HG03521 (cell line): Measurements from ENCODE around the gene RAET1G.
"Not testable (repeated sequence)": the region's sequence is repeated elsewhere in the genome, so short reads cannot be mapped to it uniquely, and the experiment has no call there.

Source experiments
- ATAC-seq: cut with Tn5 transposase; IDR thresholded peaks from one replicate; pipeline ENCODE4 v1.9.1; 2021; ENCODE audit warnings: mild to moderate bottlenecking, moderate library complexity; ENCODE audit not compliant: unreplicated experiment

Gene RAET1G

DNA sequence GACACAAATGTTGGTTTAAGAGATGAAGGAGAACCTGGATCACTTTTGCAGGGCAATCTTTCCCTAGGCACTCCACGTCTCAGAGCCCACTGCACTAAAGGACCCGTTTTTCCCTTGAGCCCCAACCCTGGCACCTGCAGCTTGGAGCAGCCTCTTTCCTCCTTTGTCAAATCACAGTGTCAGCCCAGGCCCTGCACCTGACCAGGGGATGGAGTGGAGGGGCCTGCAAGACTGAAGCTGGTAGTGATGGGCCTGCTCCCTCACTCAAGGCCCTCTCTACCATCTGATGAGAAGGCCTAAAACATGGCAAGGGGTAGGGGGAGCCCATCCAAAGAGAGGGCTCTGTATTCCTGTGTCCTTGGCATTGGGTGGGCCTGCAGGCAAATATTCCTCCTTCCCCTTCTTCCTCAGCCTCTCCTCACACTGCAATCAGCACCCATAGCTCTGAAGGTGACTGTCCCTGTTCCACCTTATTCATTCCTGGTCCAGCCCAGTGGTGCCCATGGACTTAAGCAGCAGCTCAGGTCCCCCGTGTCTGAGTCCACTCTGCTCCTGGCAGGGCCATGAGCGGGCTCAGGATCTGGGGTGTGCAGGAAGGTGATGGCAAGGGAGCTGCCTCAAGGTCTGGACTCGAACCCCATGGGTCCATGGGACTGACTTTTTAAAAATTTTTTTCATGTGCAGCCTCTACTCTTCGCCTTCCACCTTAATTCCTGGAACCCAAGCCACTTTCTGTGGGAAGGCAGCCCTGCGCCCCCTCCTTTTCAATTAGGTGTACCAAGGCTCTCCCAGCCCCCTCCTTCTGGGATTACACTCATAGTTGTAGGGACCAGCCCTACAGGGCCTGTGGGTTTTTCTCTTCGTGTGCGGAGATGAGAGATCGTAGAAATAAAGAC is 6.7 kb downstream of the RAET1G start:
- no peak for ATAC-seq

DNA sequence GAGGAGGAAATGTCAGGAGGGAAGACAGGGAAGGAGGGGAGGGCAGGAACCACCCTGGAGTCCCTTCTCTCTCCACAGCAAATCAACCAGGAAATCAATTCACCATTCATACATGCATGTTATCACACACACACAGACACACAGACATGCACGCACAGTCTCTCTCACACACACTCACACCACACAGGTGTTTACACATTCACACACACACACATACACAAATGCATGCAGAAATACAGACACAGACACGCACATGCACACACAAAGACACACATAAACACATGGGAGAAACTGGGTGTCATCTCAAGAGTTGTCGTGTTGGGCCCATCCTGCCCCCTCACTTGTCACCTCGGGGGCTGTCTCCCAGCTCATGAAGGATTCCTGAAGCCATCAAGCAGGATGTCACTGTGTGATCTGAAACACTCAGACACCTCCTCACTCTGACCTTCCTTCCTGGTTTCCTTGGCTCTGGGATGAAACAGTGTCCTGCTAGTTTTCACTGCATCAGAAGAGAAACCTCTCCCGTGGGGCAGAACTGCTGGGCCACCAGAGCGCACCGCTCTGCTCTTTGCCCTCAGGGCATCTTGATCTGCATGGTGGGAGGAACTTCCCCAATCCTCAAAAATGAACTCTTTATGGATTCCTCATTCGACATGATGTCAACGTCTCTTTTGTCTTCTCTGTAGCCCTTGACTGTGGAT is 9.2 kb downstream of the RAET1G start:
- no peak for ATAC-seq

DNA sequence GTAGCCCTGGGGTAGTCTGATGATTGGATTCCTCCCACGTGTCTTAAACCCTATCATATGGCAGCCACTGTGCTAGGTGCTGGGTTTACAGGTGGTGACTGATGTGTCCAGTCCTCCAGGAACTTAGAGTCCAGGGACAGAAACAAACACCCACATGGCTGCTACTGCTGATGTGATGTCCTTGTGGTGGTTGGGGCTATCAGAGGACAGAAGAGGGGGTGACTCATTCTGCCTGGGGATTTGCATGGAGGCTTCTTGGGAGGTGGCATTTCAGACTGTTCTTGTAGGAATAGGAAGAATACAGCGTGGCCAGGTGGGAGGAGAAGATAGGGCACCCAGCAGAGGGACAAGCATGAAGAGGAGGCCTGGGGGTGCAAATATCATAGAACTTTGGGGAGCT is 9.8 kb downstream of the RAET1G start:
- ATAC-seq, result no peak

DNA sequence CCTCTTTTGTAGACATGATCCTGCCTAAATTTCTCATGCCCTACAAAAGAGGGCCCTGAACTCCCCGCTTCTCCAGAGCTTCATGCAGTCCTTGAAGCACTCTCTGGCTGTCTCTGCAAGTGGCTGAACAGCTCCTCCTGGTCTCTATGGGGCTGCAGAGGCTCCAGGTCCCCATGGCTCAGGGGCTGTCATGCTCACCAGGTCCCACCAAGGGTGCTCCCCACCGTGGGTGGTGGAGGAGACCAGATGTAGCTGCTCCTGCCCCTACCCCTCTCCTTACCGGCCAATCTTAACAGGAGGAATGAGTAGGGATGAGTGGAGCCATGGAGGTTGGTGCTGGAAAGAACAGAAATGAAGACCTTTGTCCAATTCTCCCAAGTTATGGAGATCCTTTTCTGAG is 10.2 kb downstream of the RAET1G start:
- not testable (repeated sequence) for ATAC-seq

DNA sequence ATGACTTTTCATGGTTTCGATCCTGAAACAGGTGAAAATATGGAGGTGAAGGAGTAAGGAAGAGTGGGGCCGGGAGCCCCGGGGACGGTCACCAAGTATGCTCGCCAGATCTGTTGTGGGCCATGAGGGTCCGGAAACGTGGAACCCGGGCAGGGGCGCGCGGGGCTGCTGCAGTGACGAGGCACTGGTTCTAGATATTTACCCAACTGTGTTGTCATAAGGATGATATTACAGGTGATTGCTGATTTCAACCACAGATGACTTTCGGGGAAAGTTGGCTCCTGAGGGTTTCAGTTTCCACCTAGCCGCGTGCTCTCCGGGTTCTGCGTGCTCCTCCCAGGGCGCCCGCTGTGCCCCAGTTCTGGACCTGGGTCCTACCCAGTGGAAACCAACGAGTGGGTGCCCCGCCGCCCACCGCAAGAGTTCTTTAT is 12.2 kb downstream of the RAET1G start:
- ATAC-seq, result no peak

DNA sequence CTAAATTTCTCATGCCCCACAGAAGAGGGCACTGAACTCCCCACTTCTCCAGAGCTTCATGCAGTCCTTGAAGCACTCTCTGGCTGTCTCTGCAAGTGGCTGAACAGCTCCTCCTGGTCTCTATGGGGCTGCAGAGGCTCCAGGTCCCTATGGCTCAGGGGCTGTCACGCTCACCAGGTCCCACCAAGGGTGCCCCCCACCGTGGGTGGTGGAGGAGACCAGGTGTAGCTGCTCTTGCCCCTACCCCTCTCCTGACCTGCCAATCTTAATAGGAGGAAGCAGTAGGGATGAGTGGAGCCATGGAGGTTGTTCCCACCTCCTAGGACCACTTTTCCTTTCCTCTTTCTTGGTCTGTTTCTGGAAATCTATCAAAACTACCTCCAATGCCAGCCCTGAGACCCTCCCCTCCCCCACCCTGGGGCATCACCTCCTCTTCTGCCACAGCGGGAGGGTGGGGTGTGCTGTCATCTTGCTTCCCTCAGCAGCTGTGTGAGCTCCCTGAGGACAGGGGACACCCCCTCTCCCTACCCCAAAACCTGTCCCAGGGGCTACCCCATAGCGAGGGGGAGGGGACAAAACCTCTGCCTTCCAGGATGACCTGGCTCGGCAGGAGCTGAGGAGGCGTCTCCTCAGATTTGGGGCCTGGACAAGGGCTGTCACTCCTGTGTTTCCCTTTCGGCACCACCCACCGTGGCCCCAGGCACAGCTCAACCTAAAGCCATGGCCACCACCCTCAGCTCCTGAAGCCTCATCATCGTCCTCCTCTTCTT is 13.0 kb downstream of the RAET1G start:
- ATAC-seq, result no peak

DNA sequence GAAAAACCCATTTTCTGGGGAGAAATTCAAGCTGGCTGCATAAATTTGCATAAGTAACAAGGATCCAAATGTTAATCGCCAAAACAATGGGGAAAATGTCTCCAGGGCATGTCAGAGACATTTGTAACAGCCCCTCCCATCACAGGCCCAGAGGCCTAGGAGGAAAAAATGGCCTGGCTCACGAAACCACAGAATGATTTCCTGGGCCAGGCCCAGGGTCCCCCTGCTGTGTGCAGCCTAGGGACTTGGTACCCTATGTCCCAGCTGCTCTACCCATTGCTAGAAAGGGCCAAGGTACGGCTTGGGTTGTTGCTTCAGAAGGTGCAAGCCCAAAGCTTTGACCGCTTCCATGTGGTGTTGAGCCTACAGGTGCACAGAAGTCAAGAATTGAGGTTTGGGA is 14.4 kb downstream of the RAET1G start:
- not testable (repeated sequence) for ATAC-seq

DNA sequence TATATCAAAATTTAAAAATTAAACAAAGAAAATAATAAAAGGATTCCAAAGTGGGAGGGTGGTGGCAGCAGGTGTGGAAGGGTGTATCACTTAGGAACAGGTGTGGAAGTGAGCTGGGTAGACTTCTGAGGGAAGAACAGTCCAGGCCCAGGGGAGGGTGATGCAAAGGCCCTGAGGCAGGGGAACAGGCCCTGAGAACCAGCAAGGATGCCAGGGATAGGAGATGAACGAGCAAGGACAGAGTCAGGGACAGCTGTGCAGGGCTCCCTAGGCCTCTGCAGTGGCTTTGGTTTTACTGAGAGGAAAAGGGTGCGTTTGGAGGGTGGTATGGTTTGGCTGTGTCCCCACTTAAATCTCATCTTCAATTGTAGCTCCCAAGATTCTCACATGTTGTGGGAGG is 15.6 kb downstream of the RAET1G start:
- ATAC-seq, result no peak

DNA sequence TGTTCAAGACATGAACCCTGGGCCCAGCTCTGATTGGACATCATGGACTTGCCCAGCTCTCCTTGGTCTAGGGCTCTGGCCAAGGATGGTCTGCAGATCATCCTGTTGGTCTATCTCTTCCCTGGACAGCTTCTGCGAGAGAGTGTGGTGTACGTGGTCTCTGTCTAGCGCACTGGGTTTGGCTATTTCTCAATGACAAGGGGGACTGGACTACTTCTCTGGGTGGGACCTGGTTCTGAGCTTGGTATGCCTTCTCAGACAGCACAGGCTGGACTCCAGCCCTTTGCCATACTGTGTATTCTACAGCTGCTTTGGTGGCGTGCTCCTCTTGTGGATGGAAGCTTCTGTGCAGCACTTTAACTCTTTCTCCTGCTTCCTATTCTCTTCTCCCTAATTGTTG is 16.5 kb downstream of the RAET1G start:
- no peak for ATAC-seq

DNA sequence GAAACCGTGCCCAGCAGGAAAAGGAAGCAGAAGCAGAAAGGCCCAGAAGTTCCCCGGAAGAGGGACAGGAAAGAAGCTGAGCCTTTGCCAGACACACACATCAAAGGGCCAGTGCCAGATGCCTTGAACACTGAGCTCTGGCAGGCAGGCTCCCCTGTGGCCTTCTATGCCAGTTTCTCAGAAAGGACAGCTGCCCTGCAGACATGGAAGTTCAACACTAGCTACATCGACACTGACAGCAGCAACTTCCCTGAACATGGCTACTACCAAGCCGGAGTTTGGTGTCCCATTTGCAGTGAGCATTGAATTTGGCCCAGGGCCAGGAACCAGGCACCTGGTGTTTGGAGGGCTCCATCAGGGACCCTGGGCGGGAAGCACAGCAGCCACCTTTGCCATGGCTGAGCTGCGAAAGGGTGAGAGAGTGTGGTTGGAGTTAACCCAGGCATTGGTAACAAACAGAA is 17.0 kb downstream of the RAET1G start:
- ATAC-seq, result no peak

DNA sequence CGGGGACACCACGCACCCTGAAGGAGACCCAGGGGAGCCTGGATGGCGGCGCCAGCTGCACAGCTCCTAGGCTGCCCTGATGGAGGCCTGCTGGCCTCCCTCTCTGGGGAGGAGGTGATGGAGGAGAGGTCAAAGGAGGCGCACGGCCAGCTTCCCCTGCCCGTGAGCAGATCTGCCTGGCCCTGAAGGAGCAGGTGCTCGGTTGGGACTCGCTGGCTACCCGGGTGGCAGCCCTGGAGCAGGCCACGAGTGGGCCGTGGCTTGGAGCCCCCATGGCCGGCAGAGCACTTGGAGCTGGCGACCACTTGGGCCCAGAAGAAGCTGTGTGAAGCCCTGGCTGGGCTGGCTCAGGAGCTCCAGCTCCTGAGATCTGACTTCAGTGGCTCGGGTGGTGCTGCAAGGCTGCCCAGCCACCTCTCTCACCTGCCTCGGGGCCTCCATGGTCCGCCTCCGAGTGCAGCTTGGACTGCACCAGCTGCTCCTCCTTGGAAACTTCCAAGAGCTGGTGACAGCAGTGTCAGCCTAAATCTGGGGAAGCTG is 17.5 kb downstream of the RAET1G start:
- ATAC-seq, result no peak

DNA sequence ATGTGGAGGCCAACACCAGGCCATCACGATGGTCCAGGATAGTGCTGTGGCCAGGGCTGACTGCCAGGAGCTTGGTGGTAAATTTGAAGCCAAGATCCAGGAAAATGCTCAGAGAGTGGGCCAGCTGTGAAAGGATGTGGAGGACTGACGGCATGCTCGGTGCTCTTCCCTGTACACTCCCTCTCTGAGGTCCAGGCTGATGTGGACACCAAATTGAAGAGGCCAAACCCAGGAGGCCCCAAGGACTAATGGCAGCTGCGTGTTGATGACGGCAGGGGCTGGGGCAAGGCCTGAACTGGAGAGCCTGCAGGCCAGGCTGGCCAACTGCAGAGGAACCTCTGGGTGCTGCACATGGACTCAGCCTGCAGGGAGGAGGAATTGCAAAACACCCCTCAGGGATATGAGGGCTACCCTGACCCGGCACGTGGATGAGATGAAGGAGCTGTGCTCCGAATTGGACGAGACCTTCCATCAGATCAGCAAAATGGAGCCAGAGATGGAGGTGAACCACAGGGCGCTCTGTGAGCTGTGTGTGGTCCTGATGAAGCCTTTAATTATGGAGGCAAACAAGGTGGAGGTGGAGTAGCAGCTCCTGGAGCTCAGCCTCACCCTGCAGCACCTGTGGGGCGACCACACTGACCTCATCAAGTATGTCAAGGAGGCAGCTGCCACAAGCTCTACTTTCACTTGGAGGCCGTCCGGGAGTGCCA is 18.1 kb downstream of the RAET1G start:
- ATAC-seq, result no peak

DNA sequence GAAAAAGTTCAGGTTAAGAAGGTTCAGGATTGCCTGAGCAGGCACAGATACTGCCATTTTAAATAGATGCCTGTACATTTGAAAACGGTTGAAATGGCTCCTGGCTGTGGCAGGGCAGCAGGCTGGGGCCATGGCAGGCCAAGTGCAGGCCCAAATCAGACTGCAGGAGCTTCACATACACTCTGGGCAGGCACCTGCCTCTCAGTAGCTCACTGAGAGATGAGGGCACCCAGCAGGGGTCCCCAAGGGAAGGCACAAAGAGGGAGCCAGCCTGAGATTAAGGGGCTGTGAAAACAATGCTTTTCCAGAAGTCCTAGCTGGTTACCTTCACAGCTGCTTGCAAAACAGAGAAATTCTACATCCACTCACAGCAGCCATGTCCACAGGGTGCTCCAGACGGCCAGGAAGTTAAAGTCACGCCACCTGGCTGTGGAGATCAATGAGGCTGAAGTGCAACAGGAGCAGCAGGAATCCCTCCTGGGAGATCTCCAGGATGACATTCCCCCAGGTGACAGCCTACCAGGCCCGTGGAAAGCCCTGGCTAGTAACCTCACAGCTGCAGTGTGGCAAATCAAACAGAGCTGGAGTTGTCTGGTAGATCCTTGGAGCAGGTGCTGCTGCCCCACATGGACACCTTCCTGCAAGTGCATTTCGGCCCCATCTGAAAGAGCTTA is 18.8 kb downstream of the RAET1G start:
- ATAC-seq, result no peak

DNA sequence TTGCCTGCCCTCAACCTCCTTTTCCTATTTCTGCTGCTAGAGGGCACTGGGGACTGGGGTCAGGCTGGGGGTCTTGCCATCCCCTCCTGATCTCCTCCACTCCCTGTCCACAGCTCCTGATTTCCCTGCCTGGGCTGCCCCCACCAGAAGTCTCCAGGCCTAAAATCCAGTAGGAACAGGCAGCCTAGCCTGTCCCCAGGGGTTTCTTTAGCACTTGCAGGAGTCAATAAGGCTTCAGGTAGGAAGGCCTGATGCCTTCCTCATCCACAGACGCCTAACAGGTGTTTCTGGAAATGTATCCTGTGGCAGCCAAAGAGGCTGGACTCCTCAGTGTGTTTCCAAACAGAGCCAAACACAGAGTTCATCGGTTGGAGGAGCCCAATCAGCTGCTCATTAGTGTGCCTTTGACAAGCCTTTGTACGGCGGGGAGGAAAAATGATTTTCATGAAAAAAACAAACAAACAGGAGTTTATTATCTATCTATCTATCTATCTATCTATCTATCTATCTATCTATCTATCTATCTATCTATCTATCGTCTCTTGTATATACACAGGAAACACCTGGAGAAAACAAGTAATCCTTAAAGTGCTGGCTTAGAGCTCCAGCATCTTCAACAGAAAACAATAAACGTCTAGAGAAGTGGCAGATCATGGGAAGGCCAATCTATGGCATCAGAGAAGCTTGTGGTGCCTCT is 21.3 kb downstream of the RAET1G start:
- ATAC-seq, result no peak

DNA sequence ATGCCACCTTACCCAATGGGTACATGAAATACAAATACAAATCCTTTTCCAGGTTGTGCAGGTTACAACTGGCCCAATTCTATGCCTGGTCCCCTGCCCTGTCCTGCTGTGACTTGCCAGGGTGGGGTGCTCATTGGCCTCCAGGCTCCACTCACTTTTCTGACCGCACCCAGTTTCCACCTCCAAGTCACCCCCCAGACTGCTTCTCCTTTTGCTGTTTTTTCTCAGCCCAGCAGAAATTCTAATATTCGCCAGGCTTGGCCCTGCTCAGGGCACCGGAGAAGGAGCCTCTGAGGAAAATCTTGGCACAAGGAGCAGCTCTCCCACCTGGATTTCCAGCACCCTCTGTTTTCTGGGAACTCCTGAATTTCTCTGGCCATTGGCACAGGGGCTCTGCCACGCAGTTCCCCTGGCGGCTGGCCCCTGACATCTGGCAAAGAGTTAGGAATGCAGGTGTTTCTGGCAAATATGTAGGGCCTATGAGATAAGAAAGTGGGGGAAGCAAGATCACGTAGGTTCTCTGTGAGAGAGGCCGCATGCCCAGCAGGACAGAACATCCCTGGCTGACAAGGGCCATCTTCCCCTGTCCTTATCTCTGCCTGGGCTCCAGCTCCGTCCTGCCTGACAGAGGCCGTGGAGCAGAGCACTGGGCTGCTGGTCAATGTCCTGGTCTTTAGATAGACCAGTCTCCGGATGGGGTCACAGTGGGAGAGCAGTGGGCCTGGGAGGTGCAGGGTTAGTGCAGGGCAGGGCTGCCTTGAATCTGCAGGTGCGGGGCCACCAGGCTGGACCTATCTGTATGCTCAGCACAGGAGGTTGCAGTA is 22.1 kb downstream of the RAET1G start:
- no peak for ATAC-seq

DNA sequence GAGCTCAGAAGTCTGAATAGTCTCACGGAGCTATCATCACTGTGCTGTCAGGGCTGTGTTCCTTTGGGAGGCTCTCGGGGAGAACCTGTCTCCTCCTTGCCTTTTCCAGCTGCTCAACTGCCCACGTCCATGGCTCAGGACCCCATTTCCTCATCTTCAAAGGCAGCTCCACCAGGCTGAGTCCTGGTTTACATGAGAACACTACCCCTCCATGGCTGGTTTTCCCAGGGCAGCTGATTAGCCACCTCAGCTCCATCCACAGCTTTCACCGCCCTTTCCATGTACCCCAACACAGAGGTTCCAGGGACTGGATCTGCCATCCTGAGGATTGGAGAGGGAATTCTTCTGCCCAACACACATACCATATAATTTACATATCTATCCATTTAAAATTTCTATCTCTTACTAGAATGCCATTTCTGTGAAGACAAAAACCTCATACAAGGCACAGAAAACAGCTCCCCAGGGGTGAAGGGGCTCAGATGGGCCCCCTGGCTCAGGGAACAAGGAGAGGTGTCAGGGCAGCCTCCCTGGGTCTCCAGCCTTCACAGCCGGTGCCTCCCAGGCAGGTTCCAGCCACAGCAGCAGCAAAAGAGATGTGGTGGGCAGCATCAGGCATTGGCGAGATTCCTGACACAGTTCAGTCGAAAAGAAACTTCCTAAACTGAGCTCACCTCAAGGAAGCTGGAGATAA is 22.8 kb downstream of the RAET1G start:
- no peak for ATAC-seq

DNA sequence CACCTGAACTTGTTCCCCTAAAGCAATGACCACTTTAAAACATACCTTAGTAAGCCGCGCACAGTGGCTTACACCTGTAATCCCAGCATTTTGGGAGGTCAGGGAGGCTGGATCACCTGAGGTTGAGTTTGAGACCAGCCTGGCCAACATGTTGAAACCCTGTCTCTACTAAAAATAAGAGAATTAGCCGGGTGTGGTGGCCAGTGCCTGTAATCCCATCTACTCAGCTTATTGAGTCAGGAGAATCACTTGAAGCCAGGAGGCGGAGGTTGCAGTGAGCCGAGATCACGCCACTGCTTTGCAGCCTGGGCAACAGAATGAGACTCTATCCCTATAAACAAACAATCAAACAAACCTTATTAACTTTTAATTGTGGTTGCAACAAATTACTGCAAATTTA is 23.4 kb downstream of the RAET1G start:
- no peak for ATAC-seq

DNA sequence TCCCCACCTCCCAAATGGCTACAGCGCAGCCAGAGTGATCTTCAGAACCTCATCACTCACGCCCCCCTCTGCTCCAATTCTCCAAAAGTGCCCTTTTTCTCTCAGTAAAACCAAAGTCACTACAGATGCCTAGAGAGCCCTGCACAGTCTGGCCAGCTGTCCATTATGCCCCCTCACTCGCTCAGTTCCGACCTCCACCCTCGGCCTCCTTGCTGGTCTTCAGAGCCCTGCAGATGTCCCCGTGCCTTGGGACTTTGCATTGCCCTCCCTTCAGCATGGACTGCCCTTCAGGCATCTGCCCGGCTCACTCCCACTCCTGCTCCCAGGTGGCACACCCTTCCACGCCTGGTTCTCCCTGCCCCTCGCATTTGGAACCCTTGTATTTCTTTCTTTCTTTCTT is 24.0 kb downstream of the RAET1G start:
- ATAC-seq, result no peak
